ENCODE measurements around the gene APAF1.

APAF1 gene

GRCh38 chr12:98724384-98725155 is 79.5 kb downstream of the APAF1 start:
- no peak for FAIRE-seq
- no peak for DNase-seq (ENCODE audit: low spot score)

GRCh38 chr12:98725476-98726247 is 80.6 kb downstream of the APAF1 start:
- peak; percentile 20 for DNase-seq (ENCODE audit: low spot score)
- FAIRE-seq: no peak

GRCh38 chr12:98727196-98727595 is 82.1 kb downstream of the APAF1 start:
- DNase-seq (ENCODE audit: low spot score): no peak
- FAIRE-seq: no peak

DNA sequence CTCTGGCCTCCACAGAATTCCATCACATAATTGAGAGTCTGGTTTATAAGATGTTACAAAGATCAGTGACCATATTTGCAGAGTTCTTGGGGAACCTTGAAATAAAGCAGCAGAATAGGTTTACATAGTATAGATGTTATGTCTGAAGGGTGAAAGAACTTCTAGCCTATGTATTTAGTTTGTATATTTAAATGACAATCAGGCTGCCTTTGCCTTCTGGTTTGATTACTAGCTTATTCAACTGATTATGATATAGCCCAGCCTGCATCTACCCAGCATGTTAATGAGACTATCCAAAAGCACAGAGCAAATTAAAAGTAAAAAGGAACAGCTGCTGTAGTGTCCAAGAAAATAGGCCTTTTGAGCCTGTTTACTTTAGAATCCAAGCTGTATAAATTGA is 85.3 kb downstream of the APAF1 start:
- FAIRE-seq: no peak
- DNase-seq (ENCODE audit: low spot score): no peak

DNA sequence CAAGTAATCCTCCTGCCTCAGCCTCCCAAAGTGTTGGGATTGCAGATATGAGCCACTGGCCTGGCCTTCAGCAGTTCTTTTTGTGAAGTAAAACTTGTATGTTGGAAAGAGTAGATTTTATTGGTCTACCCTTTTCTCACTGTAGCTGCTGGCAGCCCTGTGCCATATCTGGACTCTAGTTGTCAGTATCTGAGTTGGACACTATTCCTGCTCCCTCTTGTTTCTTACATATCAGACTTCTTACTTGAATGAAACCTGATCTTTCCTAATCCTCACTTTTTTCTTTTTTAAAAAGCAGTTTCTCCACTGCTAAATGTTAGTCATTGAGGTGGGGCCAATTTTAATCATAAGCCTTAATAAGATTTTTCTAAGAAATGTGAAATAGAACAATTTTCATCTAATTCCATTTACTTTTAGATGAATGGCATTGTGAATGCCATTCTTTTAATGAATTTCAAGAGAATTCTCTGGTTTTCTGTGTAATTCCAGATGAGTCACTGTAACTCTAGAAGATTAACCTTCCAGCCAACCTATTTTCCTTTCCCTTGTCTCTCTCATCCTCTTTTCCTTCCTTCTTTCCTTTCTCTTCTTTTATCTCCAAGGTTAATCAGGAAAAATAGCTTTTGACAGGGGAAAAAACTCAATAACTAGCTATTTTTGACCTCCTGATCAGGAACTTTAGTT is 88.7 kb downstream of the APAF1 start:
- FAIRE-seq: no peak
- no peak for DNase-seq (ENCODE audit: low spot score)

DNA sequence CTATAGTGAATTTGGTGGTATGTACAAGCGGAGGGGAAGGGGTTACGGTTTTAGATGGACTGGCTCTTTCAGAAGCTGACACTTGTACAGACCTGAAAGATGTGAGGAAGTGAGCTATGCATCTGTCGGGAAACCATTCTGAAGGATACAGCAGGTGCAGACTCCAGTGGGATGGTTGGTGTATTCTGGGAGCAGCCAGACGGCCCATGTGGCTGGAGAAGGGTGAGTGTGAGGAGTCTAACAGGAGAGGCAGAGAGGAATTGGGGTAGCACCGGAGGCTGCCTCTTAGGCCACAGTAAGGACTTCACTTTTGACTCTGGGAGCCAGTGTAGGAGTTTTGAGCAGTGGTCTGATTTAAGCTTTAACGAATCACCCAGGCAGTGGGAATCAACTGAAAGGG is 90.7 kb downstream of the APAF1 start:
- no peak for FAIRE-seq
- no peak for DNase-seq (ENCODE audit: low spot score)

- FAIRE-seq (no peak), DNase-seq (ENCODE audit: low spot score) (no peak)
These were observed 91.5 kb downstream of the APAF1 start for GRCh38 chr12:98736352-98737321.

DNA sequence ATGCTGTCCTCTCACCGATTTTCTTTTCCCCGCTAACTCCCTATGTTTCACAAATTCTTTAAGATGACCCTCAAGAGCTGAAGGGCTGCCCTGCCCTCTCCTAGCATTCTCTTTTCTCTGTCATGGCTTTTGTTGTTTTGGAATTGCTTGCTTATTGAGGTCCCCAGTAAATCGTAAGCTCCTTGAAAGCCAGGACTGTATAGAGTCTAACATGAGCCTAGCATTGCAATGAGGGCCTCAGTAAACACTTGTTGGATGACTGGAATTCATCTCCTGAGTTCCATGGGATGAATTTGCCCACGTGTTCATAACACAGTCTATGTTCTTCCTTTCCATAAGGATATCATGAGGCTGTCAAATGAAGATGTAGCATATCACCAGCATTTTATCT is 92.2 kb downstream of the APAF1 start:
- no peak for FAIRE-seq

GRCh38 chr12:98738002-98738401 is 92.9 kb downstream of the APAF1 start:
- no peak for DNase-seq (ENCODE audit: low spot score)
- FAIRE-seq: no peak

More for the DNA sequence above, 92.2 kb downstream of the APAF1 start:
- DNase-seq (ENCODE audit: low spot score): no peak

GRCh38 chr12:98738539-98738938 is 93.4 kb downstream of the APAF1 start:
- FAIRE-seq (no peak), DNase-seq (ENCODE audit: low spot score) (no peak)

GRCh38 chr12:98740751-98741150 is 95.7 kb downstream of the APAF1 start:
- FAIRE-seq (no peak), DNase-seq (ENCODE audit: low spot score) (no peak)

- FAIRE-seq (no peak), DNase-seq (ENCODE audit: low spot score) (no peak)
These were observed 96.1 kb downstream of the APAF1 start for GRCh38 chr12:98741196-98741555.

- FAIRE-seq (no peak), DNase-seq (ENCODE audit: low spot score) (no peak)
These were observed 96.6 kb downstream of the APAF1 start for GRCh38 chr12:98741556-98742265.

GRCh38 chr12:98743362-98743953 is 98.4 kb downstream of the APAF1 start:
- no peak for FAIRE-seq
- DNase-seq (ENCODE audit: low spot score): no peak

DNA sequence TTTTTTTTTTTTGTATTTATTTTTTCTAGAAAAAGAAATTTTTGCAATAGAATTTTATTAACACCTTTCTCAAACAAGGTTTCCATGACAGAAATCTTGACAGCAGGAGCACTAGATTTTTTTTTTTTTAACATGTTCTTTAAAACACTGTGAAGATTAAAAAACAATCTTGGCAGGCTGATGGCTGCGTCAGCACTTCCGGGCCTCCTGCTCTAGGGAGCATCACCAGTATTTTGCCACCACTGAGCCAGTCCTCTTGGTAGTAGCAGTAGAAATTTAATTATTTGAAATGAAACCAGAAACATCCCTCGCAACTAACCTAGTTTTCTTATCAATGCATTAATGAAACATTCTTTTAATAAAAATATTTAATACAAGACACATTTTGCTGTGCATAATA is 99.6 kb downstream of the APAF1 start:
- DNase-seq (ENCODE audit: low spot score): no peak
- FAIRE-seq: no peak

DNA sequence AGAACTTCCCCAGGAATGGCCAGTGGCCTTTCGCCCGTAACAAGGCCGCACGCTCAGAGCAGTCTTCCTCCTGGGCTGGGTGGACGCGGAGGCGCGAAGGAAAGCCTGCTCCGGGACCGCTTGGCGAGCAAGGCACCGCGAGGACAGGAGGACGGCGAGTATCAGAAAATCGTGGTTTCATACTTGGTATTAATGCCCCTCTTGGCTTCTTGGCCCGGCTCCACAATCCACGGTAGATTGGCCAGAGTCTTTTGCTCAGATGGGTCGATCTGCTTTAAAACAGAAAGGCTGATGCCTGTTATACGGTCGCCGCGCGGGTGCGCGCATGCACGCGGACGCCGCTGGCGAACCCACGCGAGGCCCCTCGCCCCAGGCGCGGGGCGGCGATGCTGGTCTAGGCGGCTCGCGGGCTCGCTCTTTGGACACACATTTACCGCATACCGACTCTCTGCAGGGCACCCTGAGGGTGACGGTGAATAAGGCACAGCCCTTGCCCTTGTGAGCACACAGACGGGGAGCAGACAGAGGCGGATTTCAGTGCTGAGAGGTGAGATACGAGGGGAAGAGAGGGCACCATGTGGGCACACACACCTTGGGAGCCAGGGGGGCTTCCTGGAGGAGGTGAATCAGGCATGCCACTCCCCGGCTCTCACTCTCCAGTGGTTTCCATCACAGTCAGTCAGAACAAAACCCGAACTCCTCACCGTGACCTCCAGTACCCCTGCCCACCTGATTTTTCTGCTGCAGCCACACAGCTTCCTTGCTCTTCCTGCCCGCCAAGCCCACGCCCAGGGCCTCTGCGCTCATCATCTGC is 100.7 kb downstream of the APAF1 start:
- no peak for FAIRE-seq
- DNase-seq (ENCODE audit: low spot score): no peak

DNA sequence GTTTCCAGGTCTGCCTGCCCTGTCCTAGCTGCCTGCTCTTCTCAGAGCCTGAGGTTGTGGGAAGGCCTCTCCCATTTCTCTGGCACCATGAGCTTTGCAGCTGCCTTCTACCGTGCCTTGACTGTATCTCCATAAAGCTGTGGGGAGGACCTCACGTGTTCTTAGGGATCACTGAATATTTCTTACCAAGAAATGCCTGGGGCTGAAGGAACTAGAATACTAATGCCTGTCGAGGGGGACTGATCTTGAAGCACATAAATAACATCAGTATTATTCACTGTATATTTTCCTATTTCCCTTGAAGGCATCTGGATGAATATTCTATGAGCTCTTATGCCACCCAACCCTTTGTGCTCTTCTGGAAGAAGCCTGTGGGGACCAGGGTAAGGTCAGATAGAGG is 103.4 kb downstream of the APAF1 start:
- no peak for FAIRE-seq
- no peak for DNase-seq (ENCODE audit: low spot score)

GRCh38 chr12:98750511-98750910 is 105.4 kb downstream of the APAF1 start:
- FAIRE-seq: no peak

GRCh38 chr12:98751580-98752115 is 106.6 kb downstream of the APAF1 start:
- FAIRE-seq (no peak), DNase-seq (ENCODE audit: low spot score) (no peak)

More at GRCh38 chr12:98750511-98750910, 105.4 kb downstream of the APAF1 start:
- DNase-seq (ENCODE audit: low spot score): no peak

Data from urothelium cell line (cell line).